Parietal lobe (tissue), 1 donor: ENCODE results near the gene NUCB2. TPM values are rescaled to one million over a fixed set of nuclear protein-coding genes. Genes with fewer than 3 reads are reported as not detected.

Source experiments
- total RNA-seq: library from RNA; depleted of rRNA; stranded (reverse); fragments of >200 nt; gene quantifications from one replicate; pipeline ENCODE4 v1.2.3, GENCODE V29; 2014

Gene NUCB2
- total RNA-seq: 85.4 TPM

DNA sequence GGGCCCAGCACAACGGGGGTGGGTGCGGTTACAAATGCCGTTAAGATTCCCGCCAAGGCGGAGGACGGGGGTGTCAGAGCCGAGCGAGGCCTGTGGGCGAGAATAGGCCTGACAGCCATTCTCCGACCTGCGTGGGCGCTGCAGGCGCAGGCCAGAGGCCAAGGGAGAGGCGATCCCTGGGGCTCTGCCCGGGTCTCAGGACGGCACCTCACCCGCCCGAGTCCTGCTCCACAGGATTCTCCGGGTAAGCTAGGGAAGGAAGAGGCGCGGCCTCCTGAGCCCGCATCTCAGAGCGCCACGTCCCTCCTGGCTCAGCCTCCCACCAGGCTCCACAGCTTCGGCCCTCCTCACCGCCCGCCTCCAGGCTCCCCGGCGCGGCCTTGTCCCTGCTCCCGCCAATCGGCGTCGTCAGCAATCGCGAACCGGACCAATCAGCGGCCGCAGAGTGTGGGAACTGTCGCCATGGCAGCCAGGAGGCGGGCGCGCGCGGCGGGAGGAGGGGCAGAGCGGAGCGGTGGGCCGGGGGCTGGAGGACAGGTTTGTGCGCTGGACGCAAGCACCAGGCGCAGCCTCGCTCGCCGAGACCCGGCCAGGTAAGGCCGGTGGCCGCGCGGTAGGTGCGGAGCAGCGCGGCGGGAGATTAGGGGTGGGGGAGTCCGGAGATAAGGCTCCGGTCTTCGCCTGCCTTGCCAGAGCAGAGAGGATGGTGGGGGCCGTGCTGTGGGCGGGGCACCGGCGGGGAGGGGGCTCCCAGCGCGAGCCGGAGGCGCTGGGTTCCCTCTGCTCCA is at the start of gene NUCB2:
NUCB2 (plus strand) TSS at position 504 of the 788 bp plus-strand sequence. CDS start 18,585 bp downstream, outside the sequence.

DNA sequence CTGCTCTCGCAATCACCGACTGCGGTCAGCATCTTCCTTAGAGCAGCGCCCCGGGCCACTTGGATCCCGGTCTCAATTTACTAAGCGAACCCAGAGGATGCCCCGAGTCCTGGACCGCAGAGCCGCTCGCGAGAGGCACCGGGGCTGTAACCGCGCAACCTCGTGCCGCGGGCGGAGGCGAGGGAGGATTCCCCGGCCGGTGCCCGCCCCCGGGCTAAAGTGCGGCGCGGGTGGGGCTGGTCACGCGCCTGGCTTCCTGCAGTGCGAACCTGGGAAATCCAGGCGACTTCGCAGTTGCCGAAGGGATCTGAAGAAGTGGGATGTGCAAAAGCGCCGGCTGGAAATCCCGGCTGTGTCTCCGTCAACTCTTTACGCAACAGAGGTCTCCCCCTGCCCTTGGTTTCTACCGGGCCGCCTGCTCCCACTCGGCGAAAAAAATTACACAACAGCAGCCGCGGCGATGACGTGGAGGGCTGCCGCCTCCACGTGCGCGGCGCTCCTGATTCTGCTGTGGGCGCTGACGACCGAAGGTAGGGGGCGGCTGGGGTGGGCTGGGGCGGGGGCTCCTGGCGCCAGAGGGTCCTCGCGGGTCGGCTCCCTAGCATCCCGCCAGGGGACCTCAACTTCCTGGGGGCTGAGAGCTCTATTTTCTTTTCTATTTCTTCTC is 75.1 kb downstream of the NUCB2 start, which contains the start of gene NCR3LG1:
NCR3LG1 (plus strand) TSS at position 291 of the 667 bp plus-strand sequence; CDS start at position 461, 170 bp downstream.

Other genes starting within 250 kb of the NUCB2 start
- 1,672 TPM for gene RPS13, start 199.1 kb upstream of the NUCB2 start, total RNA-seq
- 60.1 TPM for gene PIK3C2A, start 68.8 kb upstream of the NUCB2 start, total RNA-seq
- 23.8 TPM for gene NCR3LG1, start 75.1 kb downstream of the NUCB2 start, total RNA-seq
- 12.2 TPM for gene KCNJ11, start 111.9 kb downstream of the NUCB2 start, total RNA-seq
- 34.7 TPM for gene ABCC8, start 200.1 kb downstream of the NUCB2 start, total RNA-seq